MM.1S (cell line): ENCODE measurements around the gene PARP15.

Experiments
- DNase-seq: peaks from one replicate; pipeline ENCODE4 v3.0.0-alpha.2; 2015
- H2AFZ ChIP-seq: fragments of 300-600 bp; sonication (generic); 2 replicates; pipeline ENCODE4 v1.6.0; 2016; ENCODE audit warnings: antibody characterized with exemption, low read length
- H3F3A ChIP-seq: fragments of 300-600 bp; sonication (generic); 2 replicates; pipeline ENCODE4 v1.6.1; 2016; ENCODE audit warnings: mild to moderate bottlenecking, antibody characterized with exemption, low read length, moderate library complexity, mixed read lengths; ENCODE audit not compliant: insufficient read depth
- H3K27ac ChIP-seq: fragments of 300-600 bp; sonication (generic); 2 replicates; pipeline ENCODE4 v1.5.1; 2016; ENCODE audit warnings: mild to moderate bottlenecking, low read length
- H3K27me3 ChIP-seq: fragments of 300-600 bp; sonication (generic); replicated peaks from 2 replicates; pipeline ENCODE4 v1.6.0; 2016; ENCODE audit warnings: low read length; ENCODE audit not compliant: insufficient read depth
- H3K36me3 ChIP-seq: fragments of 300-600 bp; sonication (generic); replicated peaks from 2 replicates; pipeline ENCODE4 v1.6.1; 2016; ENCODE audit warnings: mild to moderate bottlenecking, low read length, mixed read lengths; ENCODE audit not compliant: insufficient read depth
- H3K4me1 ChIP-seq: fragments of 300-600 bp; sonication (generic); 2 replicates; pipeline ENCODE4 v1.6.1; 2016; ENCODE audit warnings: low read length, mixed read lengths
- H3K4me2 ChIP-seq: fragments of 300-600 bp; sonication (generic); 2 replicates; pipeline ENCODE4 v1.6.0; 2016; ENCODE audit warnings: low read depth, low read length
- H3K4me3 ChIP-seq: fragments of 300-600 bp; sonication (generic); 2 replicates; pipeline ENCODE4 v1.5.1; 2016; ENCODE audit warnings: low read length, mixed read lengths
- H3K79me2 ChIP-seq: fragments of 300-600 bp; sonication (generic); 2 replicates; pipeline ENCODE4 v1.6.1; 2016; ENCODE audit warnings: mixed run types, low read length, mixed read lengths
- H3K9ac ChIP-seq: fragments of 300-600 bp; sonication (generic); 2 replicates; pipeline ENCODE4 v1.6.1; 2016; ENCODE audit warnings: low read length, mixed read lengths
- H3K9me2 ChIP-seq: fragments of 300-600 bp; sonication (generic); replicated peaks from 2 replicates; pipeline ENCODE4 v1.6.1; 2016; ENCODE audit warnings: mild to moderate bottlenecking, low read length, mixed read lengths; ENCODE audit not compliant: insufficient read depth
- H3K9me3 ChIP-seq: fragments of 300-600 bp; sonication (generic); replicated peaks from 2 replicates; pipeline ENCODE4 v1.6.1; 2016; ENCODE audit warnings: mild to moderate bottlenecking, low read length, mixed read lengths; ENCODE audit not compliant: insufficient read depth
- H4K20me1 ChIP-seq: fragments of 300-600 bp; sonication (generic); 2 replicates; pipeline ENCODE4 v1.6.1; 2016; ENCODE audit warnings: mild to moderate bottlenecking, low read length, moderate library complexity, mixed read lengths; ENCODE audit not compliant: insufficient read depth
- CTCF ChIP-seq: fragments of 300-600 bp; sonication (generic); IDR thresholded peaks from 2 replicates; pipeline ENCODE4 v1.5.1; 2016; ENCODE audit warnings: antibody characterized with exemption, low read length, mixed read lengths
- EZH2 ChIP-seq: fragments of 300-600 bp; sonication (generic); optimal IDR thresholded peaks from 2 replicates; pipeline ENCODE3; 2017; ENCODE audit warnings: low read depth, mild to moderate bottlenecking, antibody characterized with exemption, low read length, mixed read lengths
- EZH2phosphoT487 ChIP-seq: fragments of 300-600 bp; sonication (generic); IDR thresholded peaks from 2 replicates; pipeline ENCODE4 v1.6.1; 2018; ENCODE audit warnings: antibody characterized with exemption, low read length

The PARP15 gene

DNA sequence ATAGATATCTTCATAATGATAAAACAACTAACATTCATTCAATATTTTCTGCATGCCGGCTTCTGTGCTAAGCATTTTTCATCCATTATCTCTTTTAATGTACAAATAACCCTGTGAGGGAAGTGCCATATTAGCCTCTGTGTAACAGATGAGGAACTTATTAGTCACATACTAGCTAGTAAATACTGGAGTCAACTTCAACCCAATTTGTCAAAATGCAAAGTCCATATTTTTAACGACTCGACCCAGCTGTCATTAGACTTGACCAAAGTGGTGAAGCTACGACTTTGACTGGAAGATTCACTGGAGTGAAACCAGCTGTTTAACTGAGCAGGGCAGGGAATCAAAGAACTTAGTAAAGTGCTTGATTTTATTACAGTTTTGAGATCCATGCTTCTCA, 41.6 kb downstream of the PARP15 start:
- Histone ChIP-seq H3K27me3 (no peaks in the 10 kb centered on the region), H3K9me3 (no peaks in the 10 kb centered on the region), H3K79me2 (no peaks in the 10 kb centered on the region), H3K4me3 (no peak overlapping the region), H3K4me2 (no peak overlapping the region), H2AFZ (no peak overlapping the region), H3K9ac (no peak overlapping the region), H3F3A (no peaks in the 10 kb centered on the region), H3K27ac (no peak overlapping the region), H3K36me3 (no peaks in the 10 kb centered on the region), H4K20me1 (no peaks in the 10 kb centered on the region), H3K9me2 (no peaks in the 10 kb centered on the region), H3K4me1 (0 out of 2 replicates have a peak, but pooled peaks cover 3% of the 10 kb centered on the region)
- TF ChIP-seq CTCF (no peak), EZH2phosphoT487 (no peak), EZH2 (no peak)
- DNase-seq, result no peak

DNA sequence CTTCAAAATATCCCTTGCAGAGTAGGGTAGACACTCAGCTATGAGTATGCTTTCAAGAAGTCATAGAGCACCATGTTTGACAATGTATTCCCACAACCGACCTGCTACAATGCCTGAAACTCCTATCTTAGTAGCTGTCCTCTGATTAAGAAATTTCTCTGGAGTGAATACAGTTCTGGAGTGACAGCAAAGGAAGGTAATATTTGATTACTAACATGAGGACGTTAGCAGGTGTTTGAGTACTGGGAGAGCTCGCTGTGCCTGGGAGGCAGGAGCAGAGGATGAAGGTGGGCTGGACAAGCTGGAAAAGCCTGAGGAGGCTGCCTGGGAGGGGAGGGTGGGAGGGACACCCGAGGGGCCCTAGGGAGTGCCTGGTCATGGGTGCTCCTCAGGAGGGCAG, 42.9 kb downstream of the PARP15 start:
- Histone ChIP-seq H3K36me3 (no peaks in the 10 kb centered on the region), H3K9ac (no peak overlapping the region), H3K27me3 (no peaks in the 10 kb centered on the region), H3K79me2 (no peaks in the 10 kb centered on the region), H3K9me2 (no peaks in the 10 kb centered on the region), H2AFZ (no peak overlapping the region), H3K9me3 (no peaks in the 10 kb centered on the region), H3K27ac (no peak overlapping the region), H3K4me2 (no peak overlapping the region), H3F3A (no peaks in the 10 kb centered on the region), H4K20me1 (no peaks in the 10 kb centered on the region), H3K4me1 (0 out of 2 replicates have a peak, but pooled peaks cover 1% of the 10 kb centered on the region), H3K4me3 (no peak overlapping the region)
- DNase-seq, result no peak
- no peak for TF ChIP-seq EZH2
- TF ChIP-seq CTCF, result no peak
- TF ChIP-seq EZH2phosphoT487, result no peak

- Histone ChIP-seq H4K20me1 (no peaks in the 10 kb centered on the region), H3K4me2 (no peak overlapping the region), H3K27ac (no peak overlapping the region), H3F3A (no peaks in the 10 kb centered on the region), H3K27me3 (no peaks in the 10 kb centered on the region), H3K4me3 (no peak overlapping the region), H3K9me2 (no peaks in the 10 kb centered on the region), H3K9me3 (no peaks in the 10 kb centered on the region), H3K9ac (no peak overlapping the region), H3K4me1 (no peaks in the 10 kb centered on the region), H3K79me2 (no peaks in the 10 kb centered on the region), H3K36me3 (no peaks in the 10 kb centered on the region), H2AFZ (no peak overlapping the region)
- DNase-seq, result no peak
- TF ChIP-seq CTCF (no peak), EZH2 (no peak)
These were observed 43.7 kb downstream of the PARP15 start for GRCh38 chr3:122621112-122621511.
